ENCODE data around the gene NEK1.

DNA sequence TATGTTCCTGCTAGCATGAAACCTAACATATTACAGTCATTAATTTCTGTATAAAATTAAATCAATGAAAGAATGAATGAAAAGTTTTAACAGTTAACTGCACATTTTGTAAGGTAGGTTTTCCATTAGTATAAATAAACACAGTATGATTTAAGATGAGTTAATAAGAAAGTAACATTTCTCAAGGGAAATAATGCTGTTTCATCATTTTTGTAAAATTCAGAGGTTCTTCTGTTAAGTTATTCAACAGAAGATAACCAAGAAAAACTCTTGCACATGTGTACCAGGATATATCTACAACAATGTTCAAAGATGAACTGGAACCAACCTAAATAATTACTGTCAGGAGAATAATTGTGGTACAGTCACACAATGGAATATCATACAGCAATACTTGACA, 88.6 kb downstream of the NEK1 start:
- no peak for TF ChIP-seq EZH2 (IDR thresholded peaks at IDR 0.05; ENCODE audit: insufficient read depth, poor library complexity, severe bottlenecking)
- no peak for TF ChIP-seq EZH2phosphoT487 (IDR thresholded peaks at IDR 0.05; ENCODE audit: insufficient read depth, low read depth)
